Measurements from ENCODE around the gene PNMA6F. TPM values are rescaled to one million over a fixed set of nuclear protein-coding genes. Genes with fewer than 3 reads are reported as not detected.

PNMA6F gene
- total RNA-seq, 1 experiment from 2014 or later: not detected

GRCh38 chrX:153334654-153335295, 13.2 kb upstream of the PNMA6F start:
- DNase-seq (ENCODE audit: low spot score): no peak
- CTCF ChIA-PET: no interaction called here
- H3K9me3 ChIP-seq (ENCODE audit: low read depth, low read length, poor library complexity, severe bottlenecking): no peaks in the 10 kb centered on the region
- BruUV-seq (replicated peaks): no TSS peak
- peak overlapping the region; percentile 84 for H3K27ac ChIP-seq (ENCODE audit: low read depth, low read length, poor library complexity, severe bottlenecking)
- TF ChIP-seq CTCF (conservative IDR thresholded peaks at IDR 0.05; ENCODE audit: low read depth, low read length): no peak
- no peak for TF ChIP-seq EZH2 (IDR thresholded peaks at IDR 0.05; ENCODE audit: borderline replicate concordance, low read depth, low read length, poor library complexity, severe bottlenecking)
- peaks cover 5% of the 10 kb centered on the region for H3K36me3 ChIP-seq (ENCODE audit: insufficient read depth, low read length, poor library complexity, severe bottlenecking)
- POLR2A ChIA-PET (ENCODE audit: low non-redundant PET): no interaction called here
- H3K4me3 ChIP-seq (ENCODE audit: low read depth, low read length, poor library complexity, severe bottlenecking): peak overlapping the region; percentile 74
- H3K4me1 ChIP-seq (ENCODE audit: insufficient read depth, low read length, poor library complexity, severe bottlenecking): peaks cover 14% of the 10 kb centered on the region
- no peaks in the 10 kb centered on the region for H3K27me3 ChIP-seq (replicated peaks; ENCODE audit: insufficient read depth, low read depth, low read length, poor library complexity)
- intact Hi-C loops (cut with micrococcal nuclease; ENCODE audit: unreplicated experiment): no loop called here

GRCh38 chrX:153333821-153334653, 12.5 kb upstream of the PNMA6F start, which contains the start of gene ZNF275:
Gene ZNF275, plus strand, starts transcription at chrX:153334153. Its CDS starts 2,527 bp downstream, at chrX:153336680.
- ChIA-PET POLR2A (ENCODE audit: low non-redundant PET) (no interaction called here), CTCF (no interaction called here)
- H3K36me3 ChIP-seq (ENCODE audit: insufficient read depth, low read length, poor library complexity, severe bottlenecking): peaks cover under 1% of the 10 kb centered on the region
- intact Hi-C loops (cut with micrococcal nuclease; ENCODE audit: unreplicated experiment): no loop called here
- peak; percentile 90 for DNase-seq (ENCODE audit: low spot score)
- H3K27ac ChIP-seq (ENCODE audit: low read depth, low read length, poor library complexity, severe bottlenecking): peak within 1 kb of the TSS; percentile 84
- no peaks in the 10 kb centered on the region for H3K9me3 ChIP-seq (ENCODE audit: low read depth, low read length, poor library complexity, severe bottlenecking)
- no peaks in the 10 kb centered on the region for H3K27me3 ChIP-seq (replicated peaks; ENCODE audit: insufficient read depth, low read depth, low read length, poor library complexity)
- no TSS peak for BruUV-seq (replicated peaks)
- peaks cover 13% of the 10 kb centered on the region for H3K4me1 ChIP-seq (ENCODE audit: insufficient read depth, low read length, poor library complexity, severe bottlenecking)
- TF ChIP-seq CTCF (conservative IDR thresholded peaks at IDR 0.05; ENCODE audit: low read depth, low read length): no peak
- no peak for TF ChIP-seq EZH2 (IDR thresholded peaks at IDR 0.05; ENCODE audit: borderline replicate concordance, low read depth, low read length, poor library complexity, severe bottlenecking)
- peak within 1 kb of the TSS; percentile 74 for H3K4me3 ChIP-seq (ENCODE audit: low read depth, low read length, poor library complexity, severe bottlenecking)

GRCh38 chrX:153333266-153333665, 11.7 kb upstream of the PNMA6F start:
- CTCF ChIA-PET: no interaction called here
- intact Hi-C loops (cut with micrococcal nuclease; ENCODE audit: unreplicated experiment): no loop called here
- H3K4me3 ChIP-seq (ENCODE audit: low read depth, low read length, poor library complexity, severe bottlenecking): peak overlapping the region; percentile 74

More at GRCh38 chrX:153333266-153333665, 11.7 kb upstream of the PNMA6F start:
- no peaks in the 10 kb centered on the region for H3K36me3 ChIP-seq (ENCODE audit: insufficient read depth, low read length, poor library complexity, severe bottlenecking)
- TF ChIP-seq EZH2 (IDR thresholded peaks at IDR 0.05; ENCODE audit: borderline replicate concordance, low read depth, low read length, poor library complexity, severe bottlenecking) (no peak), CTCF (conservative IDR thresholded peaks at IDR 0.05; ENCODE audit: low read depth, low read length) (no peak)
- no peak for DNase-seq (ENCODE audit: low spot score)
- H3K9me3 ChIP-seq (ENCODE audit: low read depth, low read length, poor library complexity, severe bottlenecking): no peaks in the 10 kb centered on the region
- peaks cover 7% of the 10 kb centered on the region for H3K4me1 ChIP-seq (ENCODE audit: insufficient read depth, low read length, poor library complexity, severe bottlenecking)
- POLR2A ChIA-PET (ENCODE audit: low non-redundant PET): no interaction called here
- no peak overlapping the region for H3K27ac ChIP-seq (ENCODE audit: low read depth, low read length, poor library complexity, severe bottlenecking)
- no peaks in the 10 kb centered on the region for H3K27me3 ChIP-seq (replicated peaks; ENCODE audit: insufficient read depth, low read depth, low read length, poor library complexity)
- BruUV-seq (replicated peaks): no TSS peak

Measured in A673 (cell line).